GM06990 (cell line): ENCODE measurements around the gene DHRS13.
A peak's percentile ranks its signal among the peaks of the same experiment; 100 is the strongest.

Experiments used
- DNase-seq: peaks from one replicate; pipeline ENCODE4 v3.0.0-alpha.2; 2011; ENCODE audit not compliant: insufficient read length; ENCODE audit errors: extremely low read depth
- H3K27me3 ChIP-seq: replicated peaks from 2 replicates; pipeline ENCODE4 v1.6.0; 2011; ENCODE audit warnings: low read length; ENCODE audit not compliant: control insufficient read depth, insufficient read depth
- H3K36me3 ChIP-seq: 2 replicates; pipeline ENCODE4 v1.5.1; 2011; ENCODE audit warnings: low read length; ENCODE audit not compliant: control insufficient read depth, insufficient read depth
- H3K4me3 ChIP-seq: replicated peaks from 2 replicates; pipeline ENCODE4 v1.5.1; 2011; ENCODE audit warnings: low read depth, mild to moderate bottlenecking, control low read depth, low read length
- TF ChIP-seq, protein P1 (sequence below): IDR thresholded peaks from 2 replicates; pipeline ENCODE4 v1.5.1; 2011; ENCODE audit warnings: low read length, control low read depth, mild to moderate bottlenecking, inconsistent platforms; ENCODE audit not compliant: insufficient read depth, poor library complexity, severe bottlenecking

The DHRS13 gene

DNA sequence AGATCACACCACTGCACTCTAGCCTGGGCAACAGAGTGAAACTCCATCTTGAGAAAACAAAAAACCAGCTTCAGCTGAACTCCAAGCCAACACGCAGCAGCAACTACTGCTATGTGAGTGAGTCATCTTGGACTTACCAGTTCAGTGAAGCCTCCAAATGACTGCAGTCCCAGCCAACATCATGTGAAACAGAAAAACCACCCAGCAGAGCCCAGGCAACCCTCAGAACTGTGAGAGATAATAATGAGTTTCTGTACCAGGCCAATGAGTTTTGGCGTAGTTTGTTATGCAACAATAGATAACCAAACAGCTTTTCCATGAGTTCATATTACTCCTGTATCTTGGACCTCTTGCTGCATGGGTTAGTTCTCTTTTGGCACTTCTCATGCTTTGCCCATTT is 25.2 kb upstream of the DHRS13 start:
- peak; percentile 29 for DNase-seq
- H3K36me3 ChIP-seq: peaks cover 11% of the 10 kb centered on the region

GRCh38 chr17:28926786-28927185 is 23.9 kb upstream of the DHRS13 start:
- TF ChIP-seq, protein P1, sequence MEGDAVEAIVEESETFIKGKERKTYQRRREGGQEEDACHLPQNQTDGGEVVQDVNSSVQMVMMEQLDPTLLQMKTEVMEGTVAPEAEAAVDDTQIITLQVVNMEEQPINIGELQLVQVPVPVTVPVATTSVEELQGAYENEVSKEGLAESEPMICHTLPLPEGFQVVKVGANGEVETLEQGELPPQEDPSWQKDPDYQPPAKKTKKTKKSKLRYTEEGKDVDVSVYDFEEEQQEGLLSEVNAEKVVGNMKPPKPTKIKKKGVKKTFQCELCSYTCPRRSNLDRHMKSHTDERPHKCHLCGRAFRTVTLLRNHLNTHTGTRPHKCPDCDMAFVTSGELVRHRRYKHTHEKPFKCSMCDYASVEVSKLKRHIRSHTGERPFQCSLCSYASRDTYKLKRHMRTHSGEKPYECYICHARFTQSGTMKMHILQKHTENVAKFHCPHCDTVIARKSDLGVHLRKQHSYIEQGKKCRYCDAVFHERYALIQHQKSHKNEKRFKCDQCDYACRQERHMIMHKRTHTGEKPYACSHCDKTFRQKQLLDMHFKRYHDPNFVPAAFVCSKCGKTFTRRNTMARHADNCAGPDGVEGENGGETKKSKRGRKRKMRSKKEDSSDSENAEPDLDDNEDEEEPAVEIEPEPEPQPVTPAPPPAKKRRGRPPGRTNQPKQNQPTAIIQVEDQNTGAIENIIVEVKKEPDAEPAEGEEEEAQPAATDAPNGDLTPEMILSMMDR: no peak
- Histone ChIP-seq H3K27me3 (no peaks in the 10 kb centered on the region), H3K4me3 (no peak overlapping the region), H3K36me3 (peaks cover 13% of the 10 kb centered on the region)
- no peak for DNase-seq

More for the DNA sequence above, 25.2 kb upstream of the DHRS13 start:
- TF ChIP-seq, protein P1: no peak
- Histone ChIP-seq H3K27me3 (no peaks in the 10 kb centered on the region), H3K4me3 (no peak overlapping the region)

DNA sequence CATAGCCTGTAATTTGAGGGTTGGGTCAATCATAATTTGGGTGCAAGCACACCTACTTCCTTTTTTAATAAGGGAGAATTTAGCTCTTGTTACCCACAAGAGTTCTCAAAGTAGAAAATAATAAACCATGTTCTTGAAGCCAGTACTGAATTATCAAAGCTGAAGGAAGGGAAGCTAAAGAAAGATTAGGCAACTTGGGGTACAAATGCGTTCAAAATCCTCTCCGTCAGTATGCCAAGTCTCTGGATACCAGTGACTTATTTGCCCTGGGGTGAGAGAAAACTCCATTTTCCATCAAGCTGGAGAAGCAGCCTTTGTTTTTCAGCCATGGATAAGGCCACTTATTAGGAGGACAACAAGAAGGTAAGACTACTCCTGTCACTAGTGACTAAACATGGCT is 23.5 kb upstream of the DHRS13 start:
- Histone ChIP-seq H3K4me3 (no peak overlapping the region), H3K27me3 (no peaks in the 10 kb centered on the region), H3K36me3 (peaks cover 16% of the 10 kb centered on the region)
- DNase-seq: no peak
- TF ChIP-seq, protein P1: no peak

- TF ChIP-seq, protein P1: no peak
- no peak overlapping the region for H3K4me3 ChIP-seq
- no peak for DNase-seq
- peaks cover 19% of the 10 kb centered on the region for H3K36me3 ChIP-seq
- no peaks in the 10 kb centered on the region for H3K27me3 ChIP-seq
Measured at GRCh38 chr17:28925912-28926365, 23.1 kb upstream of the DHRS13 start.

DNA sequence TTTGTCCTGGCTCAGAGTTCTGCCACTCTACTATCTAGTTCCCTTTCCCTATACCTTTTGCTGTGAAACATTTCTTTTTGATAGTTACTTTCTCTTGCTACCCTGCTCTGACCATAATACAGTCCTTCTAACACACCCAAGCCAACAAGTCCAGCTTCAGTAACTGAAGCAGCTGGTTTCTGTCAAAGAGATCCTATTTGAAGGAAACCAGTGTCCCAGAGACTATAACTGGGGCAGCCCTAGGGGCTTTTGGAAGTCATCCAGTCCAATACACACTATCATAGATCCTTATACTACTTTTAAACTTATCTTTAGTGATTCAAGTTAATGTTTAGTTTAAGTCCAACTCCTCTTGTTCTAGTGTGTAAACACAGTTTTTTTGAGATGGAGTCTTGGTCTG is 17.3 kb upstream of the DHRS13 start:
- H3K4me3 ChIP-seq: no peak overlapping the region
- H3K27me3 ChIP-seq: no peaks in the 10 kb centered on the region
- no peak for DNase-seq
- TF ChIP-seq, protein P1: no peak
- H3K36me3 ChIP-seq: peaks cover 41% of the 10 kb centered on the region

DNA sequence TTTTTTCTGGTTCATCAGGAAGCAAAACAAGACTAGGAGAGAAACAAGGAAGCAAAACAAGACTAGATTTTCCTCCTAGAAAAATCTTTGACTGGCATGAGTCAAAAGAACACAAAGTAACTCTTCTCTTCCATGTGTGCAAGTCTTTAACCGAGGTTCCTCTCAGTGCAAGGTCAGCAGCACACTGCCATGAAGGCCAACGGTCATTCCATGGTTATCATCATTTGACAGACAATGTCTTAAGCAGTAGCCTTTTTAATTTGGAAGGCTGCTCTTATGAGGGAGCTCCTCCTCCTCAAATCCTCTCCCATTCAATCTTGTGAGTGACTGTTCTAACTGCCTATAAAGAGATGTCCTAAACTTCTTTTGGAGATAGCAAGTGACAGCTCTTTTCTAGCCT is 15.4 kb upstream of the DHRS13 start:
- Histone ChIP-seq H3K4me3 (no peak overlapping the region), H3K36me3 (peaks cover 47% of the 10 kb centered on the region), H3K27me3 (no peaks in the 10 kb centered on the region)
- TF ChIP-seq, protein P1: no peak
- no peak for DNase-seq
